Activated B cell treated with CpG ODN at 0.5 μM for 24 hours (primary cell): ENCODE measurements around the gene ACSM3. TPM values are rescaled to one million over a fixed set of nuclear protein-coding genes. Genes with fewer than 3 reads are reported as not detected.

ENCODE experiments used
- ATAC-seq: fragments of 200-7000 bp; cut with Tn5 transposase; one replicate; pipeline ENCODE4 v1.10.0; 2021; ENCODE audit warnings: low read depth, mild to moderate bottlenecking, moderate library complexity
- CTCF ChIA-PET: fragments of 350-600 bp; sonication (Branson Sonifier 250); formaldehyde crosslinking; loops from one replicate; lab custom pipeline; 2021; ENCODE audit warnings: antibody characterized with exemption; lab: Charles Lee
- POLR2A ChIA-PET: fragments of 350-600 bp; sonication (Branson Sonifier 250); formaldehyde crosslinking; loops from one replicate; lab custom pipeline; 2021; ENCODE audit warnings: antibody characterized with exemption; lab: Charles Lee
- DNase-seq: peaks from one replicate; pipeline ENCODE4 v3.0.0; 2022
- H3K27ac Mint-ChIP-seq: one replicate; pipeline ENCODE4 v1.8.0; 2020; ENCODE audit warnings: mixed read lengths
- H3K27me3 Mint-ChIP-seq: one replicate; pipeline ENCODE4 v1.8.0; 2021; ENCODE audit warnings: mixed read lengths
- H3K36me3 Mint-ChIP-seq: one replicate; pipeline ENCODE4 v1.8.0; 2021; ENCODE audit warnings: low read depth, mixed read lengths
- H3K4me1 Mint-ChIP-seq: one replicate; pipeline ENCODE4 v1.8.0; 2021; ENCODE audit warnings: mixed read lengths
- H3K4me3 Mint-ChIP-seq: one replicate; pipeline ENCODE4 v1.8.0; 2020; ENCODE audit warnings: mild to moderate bottlenecking, mixed read lengths
- H3K9me3 Mint-ChIP-seq: one replicate; pipeline ENCODE4 v1.8.0; 2020; ENCODE audit warnings: mixed read lengths
- intact Hi-C: fragments of 100-400 bp; cut with micrococcal nuclease; formaldehyde crosslinking; loops from one replicate; pipeline ENCODE4 v1.15.1; 2024
- total RNA-seq: library from RNA; stranded (reverse); gene quantifications from 2 replicates; pipeline ENCODE4 v1.2.3, GENCODE V29; 2022
- TF ChIP-seq, protein P1 (sequence below): fragments of 200-600 bp; IDR thresholded peaks from one replicate; pipeline ENCODE4 v1.8.0; 2022; ENCODE audit warnings: antibody characterized with exemption, mild to moderate bottlenecking

Gene ACSM3
- total RNA-seq, 1 donor from 2014 or later, result 13.6 TPM

DNA sequence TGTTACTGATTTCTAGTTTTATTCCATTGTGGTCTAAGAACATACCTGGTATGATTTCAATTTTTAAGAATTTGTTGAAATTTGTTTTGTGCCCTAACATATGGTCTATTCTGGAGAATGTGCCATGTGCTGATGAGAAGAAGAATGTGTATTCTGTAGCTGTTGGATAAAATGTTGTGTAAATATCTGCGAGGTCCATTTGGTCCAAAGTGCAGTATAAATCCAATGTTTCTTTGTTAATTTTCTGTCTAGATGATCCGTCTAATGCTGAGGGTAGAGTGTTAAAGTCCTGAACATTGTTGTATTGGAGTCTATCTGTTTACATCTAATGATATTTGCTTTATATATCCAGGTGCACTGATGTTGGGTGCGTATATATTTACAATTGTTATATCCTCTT lies 9.9 kb downstream of the ACSM3 start:
- H3K9me3 Mint-ChIP-seq, result no peaks in the 10 kb centered on the region
- ChIA-PET POLR2A (no interaction called here), CTCF (no interaction called here)
- intact Hi-C loops, result loop anchor here (10.0 kb wide), 1 partner anchor 311 kb away; no protein-coding TSS in a partner anchor
- no peak overlapping the region for H3K4me3 Mint-ChIP-seq
- H3K36me3 Mint-ChIP-seq, result peaks cover 2% of the 10 kb centered on the region
- TF ChIP-seq, protein P1, sequence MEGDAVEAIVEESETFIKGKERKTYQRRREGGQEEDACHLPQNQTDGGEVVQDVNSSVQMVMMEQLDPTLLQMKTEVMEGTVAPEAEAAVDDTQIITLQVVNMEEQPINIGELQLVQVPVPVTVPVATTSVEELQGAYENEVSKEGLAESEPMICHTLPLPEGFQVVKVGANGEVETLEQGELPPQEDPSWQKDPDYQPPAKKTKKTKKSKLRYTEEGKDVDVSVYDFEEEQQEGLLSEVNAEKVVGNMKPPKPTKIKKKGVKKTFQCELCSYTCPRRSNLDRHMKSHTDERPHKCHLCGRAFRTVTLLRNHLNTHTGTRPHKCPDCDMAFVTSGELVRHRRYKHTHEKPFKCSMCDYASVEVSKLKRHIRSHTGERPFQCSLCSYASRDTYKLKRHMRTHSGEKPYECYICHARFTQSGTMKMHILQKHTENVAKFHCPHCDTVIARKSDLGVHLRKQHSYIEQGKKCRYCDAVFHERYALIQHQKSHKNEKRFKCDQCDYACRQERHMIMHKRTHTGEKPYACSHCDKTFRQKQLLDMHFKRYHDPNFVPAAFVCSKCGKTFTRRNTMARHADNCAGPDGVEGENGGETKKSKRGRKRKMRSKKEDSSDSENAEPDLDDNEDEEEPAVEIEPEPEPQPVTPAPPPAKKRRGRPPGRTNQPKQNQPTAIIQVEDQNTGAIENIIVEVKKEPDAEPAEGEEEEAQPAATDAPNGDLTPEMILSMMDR, result no peak
- H3K27me3 Mint-ChIP-seq, result no peaks in the 10 kb centered on the region
- no peaks in the 10 kb centered on the region for H3K4me1 Mint-ChIP-seq
- DNase-seq (no peak), ATAC-seq (no peak)
- H3K27ac Mint-ChIP-seq, result no peak overlapping the region

DNA sequence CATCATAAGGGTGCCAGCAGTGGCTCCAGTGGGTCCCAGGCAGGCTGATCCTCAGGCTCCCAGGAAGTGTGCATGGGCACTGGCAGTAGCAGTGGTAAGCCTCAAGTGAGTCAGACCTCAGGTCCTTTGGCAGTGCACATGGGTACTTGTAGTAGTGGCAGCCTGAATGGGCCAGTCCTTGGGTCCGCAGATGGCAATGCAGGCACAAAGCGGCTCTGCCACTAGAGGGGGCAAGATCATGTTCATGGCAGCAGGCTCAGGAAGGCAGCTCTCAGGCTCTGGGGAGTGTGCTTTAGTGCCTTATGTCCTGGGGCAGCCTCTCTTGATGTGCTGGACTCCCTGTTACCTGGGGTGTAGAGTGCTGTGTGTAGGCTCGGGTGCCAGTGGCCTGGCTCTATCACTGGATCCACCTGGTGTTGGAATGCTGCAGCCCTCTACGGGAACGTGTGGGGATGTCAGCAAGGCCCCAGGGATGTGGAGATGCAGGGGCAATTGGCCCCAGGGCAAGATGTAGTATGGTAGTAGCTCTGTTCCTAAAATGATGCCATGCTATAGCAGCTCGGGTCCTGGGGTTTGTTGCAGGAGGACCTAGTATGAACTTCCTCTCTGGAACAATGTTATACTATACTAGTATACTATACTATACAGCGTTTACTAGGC lies 11.0 kb downstream of the ACSM3 start:
- ATAC-seq (peak; percentile 67), DNase-seq (peak; percentile 18)
- TF ChIP-seq, protein P1, result no peak
- H3K9me3 Mint-ChIP-seq, result no peaks in the 10 kb centered on the region
- no peaks in the 10 kb centered on the region for H3K4me1 Mint-ChIP-seq
- no peaks in the 10 kb centered on the region for H3K27me3 Mint-ChIP-seq
- intact Hi-C loops, result loop anchor here (10.0 kb wide), 1 partner anchor 310 kb away; no protein-coding TSS in a partner anchor
- peaks cover 2% of the 10 kb centered on the region for H3K36me3 Mint-ChIP-seq
- no peak overlapping the region for H3K27ac Mint-ChIP-seq
- POLR2A ChIA-PET, result no interaction called here
- CTCF ChIA-PET, result interaction anchor here (1.0 kb wide), 1 partner anchor 11 kb away, joined by 3 read pairs; the partner anchor contains the start of gene ACSM3
- no peak overlapping the region for H3K4me3 Mint-ChIP-seq

GRCh38 chr16:20781697-20782096 lies 17.9 kb downstream of the ACSM3 start:
- CTCF ChIA-PET, result no interaction called here
- H3K4me3 Mint-ChIP-seq, result no peak overlapping the region
- POLR2A ChIA-PET, result no interaction called here
- no peak overlapping the region for H3K27ac Mint-ChIP-seq
- H3K27me3 Mint-ChIP-seq, result no peaks in the 10 kb centered on the region
- no peak for ATAC-seq
- no peaks in the 10 kb centered on the region for H3K9me3 Mint-ChIP-seq
- no peak for DNase-seq
- TF ChIP-seq, protein P1, result no peak
- no peaks in the 10 kb centered on the region for H3K36me3 Mint-ChIP-seq
- H3K4me1 Mint-ChIP-seq, result no peaks in the 10 kb centered on the region
- intact Hi-C loops, result no loop called here

DNA sequence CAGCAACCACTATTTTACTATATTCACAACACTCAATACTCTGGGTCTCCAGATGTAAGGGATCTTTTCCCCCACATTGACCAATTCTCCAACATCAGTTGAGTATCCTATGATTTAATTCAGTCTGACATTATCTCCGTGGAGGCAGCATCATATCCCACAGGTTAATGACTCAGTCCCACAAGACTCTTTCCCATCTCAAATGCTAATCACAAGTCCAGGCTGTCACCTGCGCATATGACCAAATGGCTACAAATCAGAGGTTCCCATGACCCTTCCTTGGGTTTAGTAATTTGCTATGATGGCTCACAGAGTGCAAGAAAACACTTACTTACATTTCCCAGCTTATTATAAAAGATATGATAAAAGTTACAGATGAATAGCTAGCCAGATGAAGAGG lies 18.7 kb downstream of the ACSM3 start:
- Mint-ChIP-seq H3K27me3 (no peaks in the 10 kb centered on the region), H3K9me3 (no peaks in the 10 kb centered on the region), H3K36me3 (no peaks in the 10 kb centered on the region), H3K4me1 (no peaks in the 10 kb centered on the region), H3K4me3 (no peak overlapping the region), H3K27ac (no peak overlapping the region)
- DNase-seq (no peak), ATAC-seq (no peak)
- TF ChIP-seq, protein P1, result no peak
- ChIA-PET POLR2A (no interaction called here), CTCF (no interaction called here)
- intact Hi-C loops, result no loop called here

GRCh38 chr16:20784204-20784603 lies 20.4 kb downstream of the ACSM3 start:
- ChIA-PET CTCF (no interaction called here), POLR2A (no interaction called here)
- Mint-ChIP-seq H3K4me1 (no peaks in the 10 kb centered on the region), H3K4me3 (no peak overlapping the region), H3K27ac (no peak overlapping the region), H3K36me3 (no peaks in the 10 kb centered on the region), H3K9me3 (no peaks in the 10 kb centered on the region), H3K27me3 (no peaks in the 10 kb centered on the region)
- intact Hi-C loops, result no loop called here
- no peak for ATAC-seq
- DNase-seq, result no peak
- TF ChIP-seq, protein P1, result no peak
